UCSD-AML1 (cell line): ENCODE results near the gene NKD1.
A peak's percentile ranks its signal among the peaks of the same experiment; 100 is the strongest.
"Not testable (repeated sequence)": the region's sequence is repeated elsewhere in the genome, so short reads cannot be mapped to it uniquely, and the experiment has no call there.

ENCODE experiments used
- DNase-seq: peaks from one replicate; lab custom pipeline; 2025; ENCODE audit not compliant: unreplicated experiment; lab: John Stamatoyannopoulos, UW

NKD1 gene

DNA sequence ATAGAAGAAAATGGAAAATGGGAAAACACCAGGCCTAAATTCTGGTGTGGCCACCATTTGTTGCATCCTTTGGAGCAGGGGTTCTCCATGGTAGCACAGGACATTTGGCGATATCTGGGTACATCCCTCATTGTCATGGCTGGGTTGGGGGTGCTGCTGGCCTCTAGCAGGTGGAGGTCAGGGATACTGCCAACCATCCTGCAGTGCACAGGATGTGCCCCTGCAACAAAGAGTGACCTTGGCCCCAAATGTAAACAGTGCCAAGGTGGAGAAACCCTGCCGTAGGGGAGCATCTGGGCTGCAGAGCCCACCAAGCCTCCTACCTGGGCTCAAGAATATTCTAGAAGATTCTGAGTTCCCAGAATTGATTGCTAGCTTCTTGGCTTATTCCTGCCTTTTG is 27.5 kb downstream of the NKD1 start:
- no peak for DNase-seq

DNA sequence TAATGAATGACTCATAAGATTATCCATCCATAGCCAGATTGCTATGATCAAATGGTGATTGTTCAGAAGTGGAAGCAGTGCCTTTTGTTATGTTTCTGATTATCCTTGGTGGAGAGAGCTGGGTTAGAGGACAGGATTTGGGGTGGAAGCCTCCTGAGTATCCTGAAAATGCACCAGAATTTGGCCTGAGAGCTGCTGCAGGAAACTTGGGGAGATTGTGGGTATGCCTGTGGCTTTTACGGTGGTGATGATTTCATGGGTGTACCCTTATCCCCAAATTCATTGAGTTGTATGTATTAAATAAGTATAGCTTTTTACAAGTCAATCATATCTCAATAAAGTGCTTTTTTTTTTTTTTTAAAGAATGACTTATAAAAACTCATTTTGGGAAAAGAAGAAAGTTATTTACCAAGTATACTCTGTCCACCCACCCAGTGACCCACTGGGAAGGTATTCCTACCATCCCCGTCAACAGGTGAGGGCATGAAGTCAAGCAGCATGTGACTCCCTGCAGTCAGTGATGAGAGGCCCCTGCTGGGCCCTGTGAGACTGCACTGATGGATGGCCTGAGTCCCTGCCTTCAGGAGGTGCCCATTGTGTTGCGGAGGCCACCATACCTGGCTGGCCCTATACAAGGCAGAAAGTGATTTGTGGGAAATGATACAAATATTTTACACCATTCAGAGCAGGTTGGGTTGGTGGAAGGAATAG is 28.4 kb downstream of the NKD1 start:
- no peak for DNase-seq

DNA sequence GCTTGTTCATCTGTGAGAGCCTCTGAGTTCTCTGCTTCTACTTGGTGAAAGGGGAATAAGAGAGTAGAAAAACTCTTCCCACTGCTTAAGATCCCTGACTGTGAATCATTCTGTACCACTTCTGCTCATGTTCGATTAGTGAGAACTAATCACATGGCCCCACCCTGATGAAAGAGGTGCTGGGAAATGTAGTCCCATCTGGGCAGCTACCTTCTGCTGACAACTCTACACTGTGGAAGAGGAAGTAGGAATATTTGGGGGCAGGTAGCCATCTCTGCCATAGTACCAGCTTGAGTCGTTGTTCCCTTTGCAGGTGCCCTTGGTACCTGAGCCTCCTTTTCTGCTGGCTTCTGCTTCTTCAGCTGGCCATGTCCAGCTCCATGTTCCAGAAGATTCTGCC is 29.9 kb downstream of the NKD1 start:
- no peak for DNase-seq

DNA sequence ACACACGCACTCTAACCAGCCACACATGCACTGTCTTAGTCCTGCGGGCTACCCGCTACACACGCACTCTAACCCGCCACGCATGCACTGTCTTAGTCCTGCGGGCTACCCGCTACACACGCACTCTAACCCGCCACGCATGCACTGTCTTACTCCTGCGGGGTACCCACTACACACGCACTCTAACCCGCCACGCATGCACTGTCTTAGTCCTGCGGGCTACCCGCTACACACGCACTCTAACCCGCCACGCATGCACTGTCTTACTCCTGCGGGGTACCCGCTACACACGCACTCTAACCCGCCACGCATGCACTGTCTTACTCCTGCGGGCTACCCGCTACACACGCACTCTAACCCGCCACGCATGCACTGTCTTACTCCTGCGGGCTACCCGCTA is 31.2 kb downstream of the NKD1 start:
- DNase-seq, result not testable (repeated sequence)

DNA sequence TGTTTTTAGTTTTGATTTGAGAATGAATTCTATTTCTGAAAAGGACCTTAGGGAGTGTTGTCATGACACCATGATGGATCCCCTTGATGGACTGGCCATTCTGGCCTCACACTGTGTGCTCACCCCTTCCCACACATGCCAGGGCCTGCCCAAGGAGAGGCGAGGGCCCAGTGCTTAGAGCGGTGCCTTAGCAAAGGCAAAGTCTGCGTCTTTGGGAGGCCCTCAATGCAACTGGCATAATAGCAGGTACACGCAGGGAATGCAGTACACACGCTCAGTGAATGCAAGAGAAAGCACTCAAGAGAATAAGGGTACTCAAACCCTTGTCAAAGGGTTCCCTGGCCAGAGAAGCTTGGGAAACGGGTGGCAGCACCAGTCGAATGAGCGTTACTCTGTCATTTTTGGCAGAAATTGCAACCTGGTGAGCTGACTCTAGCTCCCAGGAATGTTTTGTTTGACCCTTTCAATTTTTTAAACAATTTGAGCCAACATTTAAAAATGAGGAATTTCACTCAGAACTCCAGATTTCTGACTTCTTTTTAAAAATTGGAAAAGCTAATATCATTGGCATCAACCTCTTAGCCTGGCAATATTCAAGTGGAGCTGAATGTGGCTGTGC is 32.1 kb downstream of the NKD1 start:
- DNase-seq, result no peak

DNA sequence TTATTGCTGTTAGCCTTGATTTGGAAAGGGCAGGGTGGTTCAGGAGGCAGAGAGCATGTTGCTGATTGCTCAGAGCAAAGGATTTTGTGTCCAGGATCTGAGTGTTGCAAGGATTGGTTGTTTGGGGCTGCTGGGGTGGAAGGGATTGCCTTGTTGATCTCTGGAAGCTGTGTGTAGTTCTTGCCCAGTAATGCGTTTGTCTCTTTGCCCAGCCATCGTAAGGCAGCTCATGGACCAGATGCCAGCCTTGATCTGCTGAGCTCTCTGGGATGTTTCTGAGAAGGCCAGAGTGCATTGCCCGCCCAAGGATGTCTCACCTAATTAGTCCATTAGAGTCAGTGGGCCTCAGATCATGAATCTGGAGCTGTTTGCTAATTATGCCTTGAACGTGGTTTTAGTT is 33.6 kb downstream of the NKD1 start:
- no peak for DNase-seq

DNA sequence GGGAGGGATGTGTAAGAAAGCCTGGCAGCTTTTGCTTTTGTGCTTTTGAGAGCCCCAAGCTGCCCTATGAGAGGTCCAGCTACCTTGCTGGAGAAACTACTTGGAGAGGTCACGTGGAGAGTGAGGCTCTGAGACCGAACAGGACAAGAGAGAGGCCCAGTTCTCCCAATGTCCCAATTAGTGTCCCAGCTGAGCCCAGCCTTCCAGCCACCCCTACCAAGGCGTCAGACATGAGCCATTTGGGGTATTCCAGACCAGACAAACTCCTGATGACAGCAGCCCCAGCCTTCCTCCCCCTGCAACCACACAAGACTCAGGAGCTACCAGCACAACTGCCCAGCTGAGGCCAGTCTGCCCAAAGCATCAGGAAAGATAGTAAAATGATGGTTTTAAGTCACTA is 35.0 kb downstream of the NKD1 start:
- no peak for DNase-seq

DNA sequence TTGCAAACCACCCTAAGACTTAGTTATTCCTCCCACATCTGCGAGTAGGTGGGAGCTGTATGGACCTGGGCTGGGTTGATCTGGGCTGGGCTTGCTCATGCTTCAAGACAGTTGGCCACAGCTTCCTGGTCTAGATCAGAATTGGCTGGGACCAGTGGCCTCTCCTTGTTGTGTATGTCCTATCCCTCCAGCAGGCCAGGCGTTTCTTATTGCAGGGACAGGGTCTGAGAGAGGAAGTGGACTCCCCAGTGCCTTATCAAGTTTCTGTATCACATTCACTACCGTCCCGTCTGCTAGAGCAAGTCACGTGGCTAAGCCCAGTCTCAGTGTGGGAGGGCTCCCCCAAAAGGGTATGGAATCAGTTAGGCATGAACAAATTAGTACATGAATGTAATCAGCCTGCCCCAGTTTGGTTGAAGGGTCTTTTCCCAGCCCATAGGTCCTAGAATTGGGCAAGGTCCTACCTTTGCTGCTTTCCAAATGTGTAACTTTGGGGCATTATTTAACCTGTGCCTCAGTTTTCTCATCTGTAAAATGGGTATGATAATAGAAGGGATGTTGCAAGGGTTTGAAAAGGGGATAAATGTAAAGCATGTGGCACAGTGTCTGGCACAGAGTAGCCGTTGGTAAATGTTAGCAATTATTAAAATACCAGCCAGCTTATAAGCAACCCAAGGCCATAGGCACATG is 36.0 kb downstream of the NKD1 start:
- peak; percentile 31 for DNase-seq

DNA sequence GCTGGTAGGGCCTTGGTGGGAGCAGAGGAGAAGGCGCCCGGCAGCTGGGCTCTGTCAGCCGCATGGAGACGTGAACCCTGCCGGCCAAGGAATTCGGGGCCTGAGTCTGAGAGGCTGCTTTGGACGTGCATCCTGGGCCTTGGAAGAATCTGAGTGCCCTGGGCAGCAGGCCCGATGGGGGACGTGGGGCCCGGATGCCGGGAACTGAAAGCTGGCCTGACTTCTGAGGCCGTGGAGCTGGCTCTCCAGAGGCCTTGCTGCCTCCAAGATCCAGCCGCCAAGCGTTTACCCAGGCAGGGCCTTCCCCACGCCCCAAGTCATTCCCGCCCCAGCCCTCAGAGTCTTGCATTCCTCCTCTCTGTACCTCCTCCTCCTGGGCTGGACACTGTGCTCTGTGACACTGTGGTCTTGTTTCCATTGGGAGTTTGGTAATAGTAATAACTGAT is 37.2 kb downstream of the NKD1 start:
- DNase-seq, result no peak

DNA sequence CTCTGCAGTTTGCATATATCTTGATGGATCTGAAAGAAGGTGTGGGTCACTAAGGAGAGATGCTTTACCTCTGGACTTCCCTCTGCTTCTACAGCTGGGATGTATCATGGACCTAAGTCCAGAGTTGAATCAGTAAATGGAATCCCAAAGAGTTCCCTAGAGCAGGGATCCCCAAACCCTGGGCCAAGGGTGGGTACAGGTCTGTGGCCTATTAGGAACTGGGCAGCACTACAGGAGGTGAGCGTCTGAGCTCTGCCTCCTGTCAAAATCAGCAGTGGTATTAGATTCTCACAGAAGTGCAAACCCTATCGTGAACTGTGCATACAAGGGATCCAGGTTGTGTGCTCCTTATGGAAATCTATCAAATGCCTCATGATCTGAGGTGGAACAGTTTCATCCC is 39.3 kb downstream of the NKD1 start:
- no peak for DNase-seq

DNA sequence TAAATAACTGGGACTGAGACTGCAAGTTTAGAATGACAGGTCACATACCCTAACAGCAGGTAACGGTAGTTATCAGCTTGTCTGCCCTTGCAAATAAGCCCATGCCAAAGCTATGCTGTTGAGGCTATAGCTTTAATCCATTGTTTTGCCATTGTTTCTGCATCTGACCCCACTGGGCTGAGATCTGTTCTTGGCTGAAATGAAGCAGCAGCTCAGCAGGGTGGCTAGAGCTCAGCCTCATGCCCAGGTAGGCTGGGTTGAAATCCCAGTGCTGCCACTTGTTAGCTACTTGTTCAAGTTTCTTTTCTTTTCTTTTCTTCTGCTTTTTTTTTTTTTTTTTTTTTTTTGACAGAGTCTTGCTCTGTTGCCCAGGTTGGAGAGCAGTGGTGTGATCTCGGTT is 40.1 kb downstream of the NKD1 start:
- no peak for DNase-seq

DNA sequence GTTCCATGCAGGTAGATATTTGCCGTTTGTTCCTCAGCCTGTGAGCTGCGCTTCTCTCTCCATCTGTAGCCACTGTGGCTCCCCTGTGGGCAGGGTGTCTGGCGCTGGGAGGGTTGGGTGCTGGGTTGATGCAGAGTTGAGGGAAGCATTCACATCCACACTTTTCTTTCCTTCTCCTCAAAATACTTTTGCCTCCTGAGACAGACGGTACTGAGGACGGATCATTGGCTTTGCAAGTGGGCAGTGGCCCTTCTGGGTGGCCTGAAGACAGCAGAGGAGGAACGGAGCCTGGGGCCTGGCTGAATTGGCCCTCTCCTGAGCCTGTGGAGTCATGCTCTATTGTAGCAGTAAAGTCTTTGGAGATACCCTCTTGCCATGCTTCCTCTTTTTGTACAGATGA is 43.0 kb downstream of the NKD1 start:
- no peak for DNase-seq

DNA sequence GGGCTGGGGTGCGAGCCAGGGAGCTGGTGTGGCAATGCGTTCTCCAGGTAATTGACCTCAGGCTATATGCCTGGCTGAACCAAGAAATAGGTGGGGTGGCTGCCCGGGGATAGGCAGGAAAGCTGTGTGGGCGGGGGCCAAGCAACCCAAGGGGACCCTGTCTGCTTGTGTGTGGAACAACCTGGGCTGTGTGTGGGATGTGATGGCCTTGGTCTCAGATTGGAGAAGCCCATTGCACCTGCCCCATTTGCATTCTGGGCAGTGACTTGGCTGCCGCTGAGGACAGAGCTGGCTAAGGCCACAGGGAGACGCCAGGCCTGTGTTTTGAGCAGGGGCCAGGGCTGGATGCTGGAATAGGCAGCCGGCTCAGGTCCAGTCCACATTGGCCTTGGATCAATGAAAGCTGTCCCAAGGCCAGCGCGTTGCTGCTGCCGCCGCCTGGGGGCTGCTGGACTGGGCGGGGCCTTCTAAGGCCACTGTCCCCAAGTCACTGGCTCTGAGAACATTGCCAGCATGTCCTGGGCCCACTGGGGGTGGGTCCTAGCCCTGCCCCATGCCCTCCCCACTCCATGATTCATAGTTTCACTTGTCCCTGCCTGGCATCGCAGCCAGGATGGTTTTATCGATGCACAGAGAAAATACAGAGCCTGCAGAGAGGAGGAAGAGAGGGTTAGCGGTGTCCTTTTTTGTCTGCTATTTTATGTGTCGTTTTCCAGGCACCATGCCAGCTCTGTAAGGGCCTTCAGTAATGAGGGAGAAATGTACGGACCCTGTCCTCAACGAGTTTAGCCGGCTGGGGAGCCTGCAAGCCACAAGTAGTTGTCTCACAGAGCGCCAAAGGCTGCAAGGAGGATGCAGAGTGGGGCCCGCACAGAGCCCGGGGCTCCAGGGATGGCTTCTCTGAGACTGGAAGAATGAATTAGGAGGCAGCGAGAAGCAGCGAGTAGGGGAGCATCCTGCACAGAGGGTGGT is 43.9 kb downstream of the NKD1 start:
- DNase-seq, result no peak

DNA sequence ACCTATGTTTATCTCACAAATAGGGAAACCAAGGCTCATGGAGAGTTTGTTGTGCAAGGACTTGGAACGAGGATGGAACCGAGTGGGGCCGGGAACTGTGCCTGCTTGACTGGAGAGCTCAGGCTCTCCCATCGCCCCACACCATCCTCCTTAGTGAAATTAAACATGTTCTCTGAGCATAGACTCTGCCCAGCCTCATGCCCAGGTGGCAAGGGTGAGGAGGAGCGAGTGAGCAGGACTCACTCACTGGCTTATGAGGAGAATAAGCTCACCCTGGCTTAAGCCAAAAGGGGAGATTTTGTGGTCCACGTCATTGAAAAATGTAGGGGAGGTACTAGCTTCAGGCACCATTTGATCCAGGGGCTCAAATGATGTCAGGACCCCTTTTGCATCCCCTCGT is 44.8 kb downstream of the NKD1 start:
- no peak for DNase-seq

DNA sequence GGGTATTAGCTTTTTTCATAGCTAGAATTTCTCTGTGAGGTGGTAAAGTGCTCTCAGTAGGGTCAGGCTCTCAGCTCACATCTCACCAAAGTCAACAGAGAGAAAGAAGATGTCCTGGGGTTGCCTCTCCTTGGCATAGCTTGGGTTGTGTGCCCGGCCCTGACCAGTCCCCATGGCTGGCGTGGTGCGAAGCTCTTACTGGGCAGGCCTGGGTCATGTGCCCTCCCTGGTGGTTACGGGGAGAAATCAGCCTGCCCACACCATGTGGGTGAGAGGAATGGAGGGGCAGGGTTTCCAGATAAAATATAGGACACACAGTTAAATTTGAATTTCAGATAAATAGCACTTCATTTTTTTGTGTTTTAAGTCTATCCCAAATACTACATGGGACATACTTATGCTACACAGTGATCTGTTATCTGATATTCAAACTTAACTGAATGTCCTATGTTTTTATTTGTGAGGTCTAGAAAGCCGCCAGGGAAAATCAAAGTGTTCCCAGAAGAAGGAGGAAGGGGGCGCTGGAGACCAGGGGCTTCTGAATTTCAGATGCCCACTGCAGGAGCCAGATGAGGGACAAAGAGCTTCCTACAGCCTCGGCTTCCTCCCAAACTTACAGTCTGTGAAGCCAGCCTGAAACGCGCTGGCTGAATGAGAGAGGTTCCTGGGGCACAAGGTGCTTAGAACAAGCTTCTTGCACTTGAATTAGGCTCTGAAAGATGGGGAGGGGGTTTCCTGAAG is 45.4 kb downstream of the NKD1 start:
- DNase-seq, result peak; percentile 50

DNA sequence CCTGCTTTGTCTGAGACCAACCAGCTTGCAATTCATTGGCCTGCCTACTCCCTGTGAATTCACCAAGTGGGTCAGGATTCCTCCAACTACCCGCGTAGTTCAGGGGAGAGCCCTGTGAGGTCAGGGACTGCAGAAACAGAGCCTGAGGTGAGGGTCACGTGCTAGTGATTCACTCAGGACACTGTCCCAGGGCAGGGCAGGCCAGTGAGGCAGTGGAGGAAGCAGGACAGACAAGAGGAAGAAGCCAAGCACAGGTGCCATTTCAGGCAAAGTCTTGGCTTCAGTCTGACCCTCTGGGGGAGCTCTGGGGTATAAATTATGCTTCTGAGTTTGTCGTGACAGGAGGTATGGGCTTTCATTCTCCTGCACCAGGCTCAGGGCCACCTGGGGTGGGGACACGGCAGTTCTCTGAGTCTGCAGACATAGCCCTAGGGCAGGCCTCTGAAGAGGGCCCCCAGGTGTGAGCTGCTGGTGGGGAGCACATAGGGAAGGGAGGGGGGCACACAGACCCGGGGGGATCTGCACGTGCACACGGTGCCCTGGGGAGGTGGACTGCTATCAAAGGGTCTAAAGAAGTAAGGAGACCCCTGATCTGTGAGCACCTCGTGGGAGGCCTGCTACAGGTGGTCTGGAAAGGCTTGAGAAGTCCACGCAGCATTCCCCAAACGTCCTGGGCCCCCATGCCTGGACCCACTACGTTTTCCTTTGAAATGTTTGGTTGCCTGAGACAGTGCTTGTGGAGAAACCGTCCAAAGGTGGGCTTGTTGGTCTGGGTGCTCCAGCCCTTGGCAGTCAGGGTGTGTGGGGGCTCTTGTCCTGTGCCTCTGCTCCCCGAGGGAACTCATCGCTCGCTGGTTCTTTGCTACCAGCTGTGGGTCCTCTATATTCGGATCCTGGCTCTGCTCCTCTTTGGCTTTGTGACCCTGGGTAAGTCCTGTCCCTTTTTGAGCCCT is 46.4 kb downstream of the NKD1 start:
- DNase-seq, result no peak

DNA sequence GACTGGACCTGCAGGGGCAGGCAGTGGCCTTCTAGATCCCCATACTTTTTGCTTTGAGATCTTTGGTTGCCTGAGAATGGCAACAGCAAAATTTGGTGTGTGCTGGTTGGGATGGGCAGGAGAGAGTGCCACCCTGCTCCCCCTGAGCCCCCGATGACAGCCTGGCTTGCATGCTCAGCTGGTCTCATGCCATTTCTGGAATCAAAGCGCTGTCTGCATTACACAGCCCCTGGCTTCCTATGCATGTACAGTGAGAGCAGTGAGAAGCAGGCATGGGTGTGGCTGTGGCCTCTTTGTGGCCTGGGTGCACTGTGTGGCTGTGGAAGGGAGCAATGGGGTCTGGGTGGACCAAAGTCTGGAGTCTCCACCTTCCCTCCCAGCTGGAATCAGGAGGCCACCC is 47.7 kb downstream of the NKD1 start:
- DNase-seq, result no peak

DNA sequence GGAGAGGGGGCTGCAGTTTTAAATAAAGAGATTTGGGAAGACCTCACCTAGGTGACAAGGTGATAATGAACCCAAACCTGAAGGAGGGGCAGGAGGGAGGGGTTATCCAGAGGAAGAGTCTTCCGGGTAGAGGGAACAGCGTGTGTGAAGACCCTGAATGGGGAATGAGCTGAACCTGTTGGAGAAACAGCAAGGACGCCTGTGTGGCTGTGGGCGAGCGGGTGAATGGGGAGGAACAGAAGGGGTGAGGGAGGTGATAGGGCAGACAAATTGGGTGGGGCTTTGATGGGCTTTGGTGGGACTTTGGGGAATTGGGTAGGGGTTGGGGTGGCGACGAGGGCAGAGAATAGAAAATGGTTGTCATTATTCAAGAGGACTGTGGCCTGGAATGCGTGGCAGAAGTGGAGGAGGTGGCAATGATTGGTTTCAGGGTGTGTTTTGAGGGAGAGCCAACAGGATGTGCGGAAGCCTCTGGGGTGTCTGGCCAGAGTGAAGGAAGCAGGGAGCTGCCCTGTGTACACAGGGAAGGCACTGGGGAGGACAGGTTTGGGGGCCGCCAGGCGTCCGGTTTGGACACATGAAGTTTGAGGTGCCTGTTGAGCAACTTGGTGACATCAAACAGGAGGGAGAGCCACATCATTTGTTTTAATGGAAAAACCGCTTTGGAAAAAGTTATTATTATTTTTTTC is 48.7 kb downstream of the NKD1 start:
- peak; percentile 71 for DNase-seq
